Measurements from ENCODE around the gene CCR7. TPM values are rescaled to one million over a fixed set of nuclear protein-coding genes. Genes with fewer than 3 reads are reported as not detected.

The CCR7 gene, protein sequence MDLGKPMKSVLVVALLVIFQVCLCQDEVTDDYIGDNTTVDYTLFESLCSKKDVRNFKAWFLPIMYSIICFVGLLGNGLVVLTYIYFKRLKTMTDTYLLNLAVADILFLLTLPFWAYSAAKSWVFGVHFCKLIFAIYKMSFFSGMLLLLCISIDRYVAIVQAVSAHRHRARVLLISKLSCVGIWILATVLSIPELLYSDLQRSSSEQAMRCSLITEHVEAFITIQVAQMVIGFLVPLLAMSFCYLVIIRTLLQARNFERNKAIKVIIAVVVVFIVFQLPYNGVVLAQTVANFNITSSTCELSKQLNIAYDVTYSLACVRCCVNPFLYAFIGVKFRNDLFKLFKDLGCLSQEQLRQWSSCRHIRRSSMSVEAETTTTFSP
- total RNA-seq (1 to 10 TPM in 2 of 7 donors, under 1 TPM in 3, not detected in 2; 0.23 to 2.5 (median 0.37) TPM), polyA plus RNA-seq (under 1 TPM; 0.18 to 0.60 TPM)
- long read RNA-seq, donor 1, partial matches to known transcripts: 0 of 1 reads
- long read RNA-seq, donor 1, other reads (novel, unspliced or antisense): 1 of 1 reads
- long read RNA-seq, donor 2: 0 reads
- long read RNA-seq, donor 3: 0 reads

DNA sequence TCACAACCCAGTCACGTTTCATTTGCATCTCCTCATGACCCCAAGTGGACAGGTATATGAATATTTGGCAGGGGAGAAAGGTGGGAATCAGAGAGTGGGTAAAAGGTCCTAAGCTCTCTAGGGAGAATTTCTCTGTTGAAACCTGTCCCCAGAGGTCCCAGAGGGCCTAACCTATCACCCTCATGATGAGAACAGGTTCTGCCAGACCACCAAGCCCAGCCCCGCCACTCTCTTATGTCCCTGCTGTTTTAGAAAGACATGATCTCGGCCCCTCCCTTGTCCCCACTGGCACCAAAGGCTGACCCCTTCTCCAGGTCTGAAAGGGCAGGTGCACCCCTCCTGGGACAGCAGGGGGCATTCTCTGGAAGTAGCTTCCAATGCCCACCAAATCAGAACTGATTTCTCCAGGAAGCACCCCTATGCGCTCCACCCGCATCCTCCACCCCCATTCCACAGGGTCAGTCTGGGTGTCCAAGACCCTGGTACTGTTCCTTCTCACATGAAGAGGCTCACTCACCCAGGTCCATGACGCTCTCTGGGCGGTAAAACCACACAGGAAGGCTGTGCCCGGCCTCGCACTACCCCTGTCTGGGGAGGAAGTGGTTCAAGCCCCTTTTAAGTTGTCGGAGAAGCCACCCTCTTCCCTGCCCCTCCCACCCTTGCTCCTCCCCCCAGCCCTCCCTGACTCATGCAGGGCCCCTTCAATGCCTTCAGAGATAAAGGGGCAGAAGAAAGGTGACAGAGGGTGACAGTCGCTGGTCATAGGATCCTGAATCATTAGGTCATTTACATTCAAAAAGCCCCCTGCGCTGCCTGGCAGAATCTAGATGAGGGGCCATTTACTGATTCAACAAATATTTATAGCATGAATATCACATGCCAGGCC is at the start of gene CCR7:
TSS of gene CCR7 (minus strand) at position 590 of the 886 bp plus-strand sequence. CDS start at position 527, 63 bp downstream.
- H3K4me1 ChIP-seq (ENCODE audit: insufficient read depth): peaks cover 3% of the 10 kb centered on the region
- H3K4me3 ChIP-seq: no peak within 1 kb of the TSS
- TF ChIP-seq CTCF (IDR thresholded peaks at IDR 0.05) (no peak), POLR2A (IDR thresholded peaks at IDR 0.05) (no peak), EP300 (IDR thresholded peaks at IDR 0.05) (no peak)
- H3K27ac ChIP-seq: no peak within 1 kb of the TSS
- no peaks in the 10 kb centered on the region for H3K36me3 ChIP-seq
- no peaks in the 10 kb centered on the region for H3K27me3 ChIP-seq
- no peaks in the 10 kb centered on the region for H3K9me3 ChIP-seq
- WGBS, 3 donors: 69 to 70% (median 70%) methylated on average over 12 of the region's 12 CpGs
- intact Hi-C loops (cut with DNase I): loop anchor here in 1 of 4 donors (10.0 kb wide), 1 partner anchor 190 kb away; no protein-coding TSS in a partner anchor
- DNase-seq: no peak

DNA sequence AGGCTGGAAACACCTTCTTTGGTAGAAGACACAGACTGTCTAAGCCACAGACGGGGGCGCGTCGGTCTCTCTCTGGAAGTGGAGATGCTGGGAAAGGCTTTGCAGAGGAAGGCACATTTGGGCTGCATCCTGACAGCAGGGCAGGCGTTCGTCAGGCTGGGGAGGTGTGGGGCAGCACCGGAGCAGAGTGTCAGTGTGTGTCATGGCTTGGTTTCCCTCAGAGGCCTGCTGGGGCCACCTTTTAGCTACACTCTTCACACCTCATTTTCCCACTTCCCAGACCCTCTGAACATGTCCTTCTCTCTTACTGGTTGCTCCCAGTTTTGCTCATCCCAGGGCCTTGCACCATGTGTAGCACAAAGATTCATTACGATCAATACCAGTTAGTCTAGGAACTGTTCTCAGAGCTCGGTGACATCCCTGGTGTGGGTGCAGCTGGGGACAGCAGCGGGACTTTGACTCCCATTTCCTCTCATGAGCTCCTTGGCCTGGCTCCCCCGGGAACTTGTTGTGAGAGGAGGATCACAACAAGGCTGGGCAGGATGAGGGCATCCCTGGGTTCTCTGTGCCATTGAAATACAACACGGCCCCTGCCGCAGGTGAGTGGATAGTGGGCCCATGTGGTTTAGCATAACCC is 49.3 kb upstream of the CCR7 start:
- intact Hi-C loops (cut with DNase I): loop anchor here in 1 of 4 donors (5.0 kb wide), 1 partner anchor 178 kb away; no protein-coding TSS in a partner anchor
- no peak for DNase-seq
- Histone ChIP-seq H3K27ac (no peak overlapping the region), H3K4me3 (no peak overlapping the region), H3K27me3 (no peaks in the 10 kb centered on the region), H3K9me3 (no peaks in the 10 kb centered on the region), H3K4me1 (ENCODE audit: insufficient read depth) (peaks cover 9% of the 10 kb centered on the region), H3K36me3 (no peaks in the 10 kb centered on the region)
- WGBS, 3 donors: 79 to 84% (median 81%) methylated on average over 13 of the region's 13 CpGs
- no peak for TF ChIP-seq POLR2A (IDR thresholded peaks at IDR 0.05)
- no peak for TF ChIP-seq EP300 (IDR thresholded peaks at IDR 0.05)
- no peak for TF ChIP-seq CTCF (IDR thresholded peaks at IDR 0.05)

DNA sequence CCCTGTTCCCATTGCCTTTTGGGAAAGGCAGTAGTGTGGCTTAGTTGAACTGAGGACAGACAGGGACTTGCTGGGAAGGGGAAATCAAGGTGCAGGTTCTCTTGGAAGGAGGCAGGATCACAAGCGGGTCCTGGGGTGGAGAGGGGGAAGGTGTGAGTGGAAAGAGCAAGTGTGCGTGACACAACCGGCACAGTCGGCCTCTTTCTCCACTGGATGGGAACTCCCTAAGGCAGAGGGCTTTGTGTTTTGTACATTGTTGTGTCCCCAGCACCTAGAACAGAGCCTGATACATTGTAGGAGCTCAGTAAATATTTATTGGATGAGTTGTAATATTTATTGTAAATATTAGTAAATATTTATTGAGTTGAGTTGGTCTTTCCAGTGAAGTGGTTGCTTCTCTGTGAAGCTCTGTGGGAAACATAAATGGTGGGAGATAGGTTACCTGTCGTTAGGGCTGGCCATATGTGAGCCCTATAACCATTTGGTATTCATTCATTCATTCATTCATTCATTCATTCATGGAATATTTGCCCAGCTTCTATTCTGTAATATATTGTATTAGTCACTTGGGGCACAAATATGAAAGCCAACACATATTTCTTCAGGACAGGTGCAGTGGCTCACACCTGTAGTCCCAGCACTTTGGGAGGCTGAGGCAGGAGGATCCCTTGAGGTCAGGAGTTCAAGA is 48.3 kb upstream of the CCR7 start:
- Histone ChIP-seq H3K27me3 (no peaks in the 10 kb centered on the region), H3K9me3 (no peaks in the 10 kb centered on the region), H3K4me1 (ENCODE audit: insufficient read depth) (peaks cover 9% of the 10 kb centered on the region), H3K27ac (no peak overlapping the region), H3K36me3 (no peaks in the 10 kb centered on the region), H3K4me3 (no peak overlapping the region)
- 87 to 90% (median 90%) methylated on average over 5 of the region's 5 CpGs for WGBS, 3 donors
- no peak for TF ChIP-seq CTCF (IDR thresholded peaks at IDR 0.05)
- no peak for TF ChIP-seq POLR2A (IDR thresholded peaks at IDR 0.05)
- TF ChIP-seq EP300 (IDR thresholded peaks at IDR 0.05): no peak
- intact Hi-C loops (cut with DNase I): no loop called here
- no peak for DNase-seq

All from ovary (tissue), 10 donors.